ENCODE results near the gene WDR20. TPM values are rescaled to one million over a fixed set of nuclear protein-coding genes. Genes with fewer than 3 reads are reported as not detected.
"Not testable (repeated sequence)": the region's sequence is repeated elsewhere in the genome, so short reads cannot be mapped to it uniquely, and the experiment has no call there.

The WDR20 gene
- total RNA-seq, 4 donors from 2014 or later = 16.0 to 21.9 (median 19.1) TPM

- intact Hi-C loops (cut with DNase I) = no loop called here
- H3K9me3 ChIP-seq = no peaks in the 10 kb centered on the region
- no peaks in the 10 kb centered on the region for H3K27me3 ChIP-seq
- TF ChIP-seq, protein P1, sequence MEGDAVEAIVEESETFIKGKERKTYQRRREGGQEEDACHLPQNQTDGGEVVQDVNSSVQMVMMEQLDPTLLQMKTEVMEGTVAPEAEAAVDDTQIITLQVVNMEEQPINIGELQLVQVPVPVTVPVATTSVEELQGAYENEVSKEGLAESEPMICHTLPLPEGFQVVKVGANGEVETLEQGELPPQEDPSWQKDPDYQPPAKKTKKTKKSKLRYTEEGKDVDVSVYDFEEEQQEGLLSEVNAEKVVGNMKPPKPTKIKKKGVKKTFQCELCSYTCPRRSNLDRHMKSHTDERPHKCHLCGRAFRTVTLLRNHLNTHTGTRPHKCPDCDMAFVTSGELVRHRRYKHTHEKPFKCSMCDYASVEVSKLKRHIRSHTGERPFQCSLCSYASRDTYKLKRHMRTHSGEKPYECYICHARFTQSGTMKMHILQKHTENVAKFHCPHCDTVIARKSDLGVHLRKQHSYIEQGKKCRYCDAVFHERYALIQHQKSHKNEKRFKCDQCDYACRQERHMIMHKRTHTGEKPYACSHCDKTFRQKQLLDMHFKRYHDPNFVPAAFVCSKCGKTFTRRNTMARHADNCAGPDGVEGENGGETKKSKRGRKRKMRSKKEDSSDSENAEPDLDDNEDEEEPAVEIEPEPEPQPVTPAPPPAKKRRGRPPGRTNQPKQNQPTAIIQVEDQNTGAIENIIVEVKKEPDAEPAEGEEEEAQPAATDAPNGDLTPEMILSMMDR (IDR thresholded peaks at IDR 0.05) = no peak
- TF ChIP-seq POLR2A (IDR thresholded peaks at IDR 0.05) = no peak
- WGBS, 2 donors = 77 to 87% methylated on average over 10 of the region's 10 CpGs
- H3K4me1 ChIP-seq = no peaks in the 10 kb centered on the region
- H3K4me3 ChIP-seq = no peak overlapping the region
- H3K36me3 ChIP-seq = no peaks in the 10 kb centered on the region
- H3K27ac ChIP-seq = no peak overlapping the region
- DNase-seq = no peak
Observed at GRCh38 chr14:102103062-102103695, 36.5 kb upstream of the WDR20 start.

DNA sequence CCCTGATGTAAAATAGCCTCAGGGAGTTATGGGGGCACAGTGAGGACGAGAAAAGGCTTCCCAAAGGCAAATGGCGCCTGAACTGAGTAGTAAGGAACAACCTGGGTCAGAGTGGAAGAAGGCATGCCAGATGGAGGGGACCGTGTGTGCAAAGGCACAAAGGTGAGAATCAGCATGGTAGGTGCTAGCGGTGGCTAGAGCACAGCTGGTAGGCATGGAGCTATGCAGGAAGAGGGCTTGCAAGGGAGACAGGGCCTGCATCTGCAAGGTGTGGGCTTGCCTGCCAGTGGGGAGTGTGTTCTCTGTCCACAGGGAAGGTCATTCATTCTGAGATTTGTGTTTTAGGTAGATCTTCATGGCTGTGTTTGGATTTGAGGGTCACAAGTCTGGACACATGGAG is 34.3 kb upstream of the WDR20 start:
- no peaks in the 10 kb centered on the region for H3K36me3 ChIP-seq
- H3K27me3 ChIP-seq = no peaks in the 10 kb centered on the region
- TF ChIP-seq, protein P1 (IDR thresholded peaks at IDR 0.05) = no peak
- TF ChIP-seq POLR2A (IDR thresholded peaks at IDR 0.05) = no peak
- H3K9me3 ChIP-seq = peaks cover 0 to 6% (median 0%) of the 10 kb centered on the region in 3 donors
- DNase-seq = no peak
- intact Hi-C loops (cut with DNase I) = no loop called here
- H3K4me1 ChIP-seq = no peaks in the 10 kb centered on the region
- H3K27ac ChIP-seq = no peak overlapping the region
- 67 to 78% methylated on average over 4 of the region's 4 CpGs for WGBS, 2 donors
- no peak overlapping the region for H3K4me3 ChIP-seq

GRCh38 chr14:102109332-102109731 is 30.4 kb upstream of the WDR20 start:
- H3K27ac ChIP-seq; H3K36me3 ChIP-seq; DNase-seq; H3K4me1 ChIP-seq; H3K4me3 ChIP-seq; H3K27me3 ChIP-seq; intact Hi-C loops (cut with DNase I): not testable (repeated sequence)
- 92 to 100% methylated on average over 1 of the region's 1 CpG for WGBS, 2 donors
- peaks cover 0 to 13% (median 0%) of the 10 kb centered on the region in 3 donors for H3K9me3 ChIP-seq

DNA sequence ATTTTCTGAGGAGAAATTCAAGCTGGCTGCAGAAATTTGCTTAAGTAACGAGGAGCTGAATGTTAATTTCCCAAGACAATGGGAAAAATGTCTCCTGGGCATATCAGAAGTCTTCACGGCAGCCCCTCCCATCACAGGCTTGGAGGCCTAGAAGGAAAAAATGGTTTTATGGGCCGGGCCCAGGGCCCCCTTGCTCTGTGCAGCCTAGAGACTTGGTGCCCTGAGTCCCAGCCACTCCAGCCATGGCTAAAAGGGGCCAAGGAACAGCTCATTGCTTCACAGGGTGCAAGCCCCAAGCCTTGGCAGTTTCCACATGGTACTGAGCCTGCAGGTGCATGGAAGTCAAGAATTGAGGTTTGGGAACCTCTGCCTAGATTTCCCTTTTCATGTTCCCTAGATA is 28.6 kb upstream of the WDR20 start:
- no peaks in the 10 kb centered on the region for H3K4me1 ChIP-seq
- H3K36me3 ChIP-seq = no peaks in the 10 kb centered on the region
- 92 to 97% methylated on average over 3 of the region's 3 CpGs for WGBS, 2 donors
- no peak overlapping the region for H3K27ac ChIP-seq
- no peaks in the 10 kb centered on the region for H3K27me3 ChIP-seq
- DNase-seq = no peak
- peaks cover 0 to 13% (median 0%) of the 10 kb centered on the region in 3 donors for H3K9me3 ChIP-seq
- H3K4me3 ChIP-seq = no peak overlapping the region
- no peak for TF ChIP-seq POLR2A (IDR thresholded peaks at IDR 0.05)
- TF ChIP-seq, protein P1 (IDR thresholded peaks at IDR 0.05) = no peak
- intact Hi-C loops (cut with DNase I) = no loop called here

DNA sequence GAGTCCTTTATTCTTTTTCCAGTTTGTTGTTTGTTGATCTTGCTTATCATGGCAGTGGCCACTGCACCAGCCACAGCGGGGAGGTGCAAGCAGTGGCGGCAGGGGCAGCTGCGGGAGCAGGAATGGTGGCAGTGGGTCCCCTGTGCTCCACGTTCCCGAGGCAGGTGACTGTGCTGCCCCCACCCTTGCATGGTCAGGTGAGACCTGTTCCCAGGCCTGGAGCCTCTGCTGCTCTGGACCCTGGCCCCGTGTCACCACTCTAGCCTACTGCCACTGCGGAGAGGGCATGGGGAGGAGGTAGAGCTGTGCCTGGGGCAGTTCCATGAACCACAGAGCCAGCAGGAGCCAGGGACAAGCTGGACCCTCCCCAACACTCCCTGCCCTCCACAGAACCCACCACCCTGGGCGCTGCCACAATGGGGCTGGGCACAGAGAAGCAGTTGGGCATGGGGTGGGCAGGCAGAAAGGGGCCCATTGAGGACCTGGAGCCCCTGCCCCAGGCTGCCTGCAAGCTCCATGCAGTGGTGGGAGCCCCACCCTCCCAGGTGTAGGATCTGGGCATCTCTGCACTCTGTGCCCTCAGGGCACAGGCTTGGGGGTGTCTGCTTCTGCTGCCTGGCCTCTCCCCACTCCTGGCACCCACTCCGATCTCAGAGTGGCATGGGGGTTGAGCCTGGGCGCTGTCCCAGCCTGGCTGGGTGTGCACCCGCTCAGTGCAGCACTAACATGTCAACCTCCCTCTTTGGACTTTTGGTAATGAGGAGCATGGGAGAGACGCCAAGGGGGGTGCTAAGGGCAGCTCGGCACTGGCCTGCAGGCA is 23.1 kb upstream of the WDR20 start:
- no peaks in the 10 kb centered on the region for H3K27me3 ChIP-seq
- H3K9me3 ChIP-seq = no peaks in the 10 kb centered on the region
- H3K4me3 ChIP-seq = no peak overlapping the region
- peaks cover 0 to 8% (median 0%) of the 10 kb centered on the region in 3 donors for H3K36me3 ChIP-seq
- DNase-seq = no peak
- intact Hi-C loops (cut with DNase I) = no loop called here
- no peak for TF ChIP-seq POLR2A (IDR thresholded peaks at IDR 0.05)
- TF ChIP-seq, protein P1 (IDR thresholded peaks at IDR 0.05) = no peak
- WGBS, 2 donors = 93 to 100% methylated on average over 2 to 6 of the region's 13 CpGs
- no peaks in the 10 kb centered on the region for H3K4me1 ChIP-seq
- H3K27ac ChIP-seq = no peak overlapping the region

All from esophagus squamous epithelium (tissue), 5 donors.